HTERT RPE-1 (cell line): ENCODE results near the gene KCTD15.

Experiments
- in situ Hi-C: fragments of 300-500 bp; cut with MboI; formaldehyde crosslinking; loops from 4 replicates; pipeline ENCODE4 v1.14.3; 2020; ENCODE audit warnings: low sequenced_read_pairs

KCTD15 gene

DNA sequence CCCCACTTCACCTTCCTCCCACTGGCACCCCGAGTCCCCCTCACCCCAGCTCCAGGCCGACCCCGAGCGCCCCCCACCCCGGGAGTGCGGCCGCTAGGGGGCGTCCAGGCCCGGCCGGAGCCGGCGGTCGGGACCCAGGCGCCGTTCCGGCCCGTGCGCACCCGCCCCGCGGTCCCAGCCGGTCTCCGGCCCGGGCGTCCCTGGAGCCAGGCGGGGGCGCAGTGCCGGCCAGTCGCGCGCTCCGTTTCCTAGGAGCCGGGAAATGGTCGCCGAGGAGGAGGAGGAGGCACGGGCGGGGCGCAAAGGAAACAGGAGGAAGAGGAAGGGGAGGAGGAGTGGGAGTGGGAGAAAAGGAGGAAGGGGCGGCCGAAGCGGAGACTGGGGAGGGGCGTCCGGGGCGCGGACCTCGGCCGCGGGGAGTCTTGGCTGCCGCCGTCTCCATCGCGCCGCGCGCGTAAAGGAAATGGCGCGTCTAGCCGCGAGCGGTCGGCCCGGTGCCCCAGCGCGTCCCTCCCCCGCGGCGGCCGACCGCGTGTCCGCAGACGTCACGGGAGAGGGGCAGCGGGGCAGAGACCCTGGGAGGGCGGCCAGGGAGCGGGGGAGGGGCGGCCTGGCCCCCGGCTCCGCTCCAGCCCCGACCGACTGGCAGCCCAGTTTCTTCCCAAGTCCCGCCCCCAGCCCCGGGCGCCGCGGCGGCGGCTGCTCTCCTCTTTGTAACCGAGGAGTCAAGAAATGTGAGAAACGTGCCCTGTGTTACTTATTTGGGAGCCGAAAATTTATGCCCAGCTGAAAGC lies 1.1 kb upstream of the KCTD15 start:
- in situ Hi-C loops = no loop called here

DNA sequence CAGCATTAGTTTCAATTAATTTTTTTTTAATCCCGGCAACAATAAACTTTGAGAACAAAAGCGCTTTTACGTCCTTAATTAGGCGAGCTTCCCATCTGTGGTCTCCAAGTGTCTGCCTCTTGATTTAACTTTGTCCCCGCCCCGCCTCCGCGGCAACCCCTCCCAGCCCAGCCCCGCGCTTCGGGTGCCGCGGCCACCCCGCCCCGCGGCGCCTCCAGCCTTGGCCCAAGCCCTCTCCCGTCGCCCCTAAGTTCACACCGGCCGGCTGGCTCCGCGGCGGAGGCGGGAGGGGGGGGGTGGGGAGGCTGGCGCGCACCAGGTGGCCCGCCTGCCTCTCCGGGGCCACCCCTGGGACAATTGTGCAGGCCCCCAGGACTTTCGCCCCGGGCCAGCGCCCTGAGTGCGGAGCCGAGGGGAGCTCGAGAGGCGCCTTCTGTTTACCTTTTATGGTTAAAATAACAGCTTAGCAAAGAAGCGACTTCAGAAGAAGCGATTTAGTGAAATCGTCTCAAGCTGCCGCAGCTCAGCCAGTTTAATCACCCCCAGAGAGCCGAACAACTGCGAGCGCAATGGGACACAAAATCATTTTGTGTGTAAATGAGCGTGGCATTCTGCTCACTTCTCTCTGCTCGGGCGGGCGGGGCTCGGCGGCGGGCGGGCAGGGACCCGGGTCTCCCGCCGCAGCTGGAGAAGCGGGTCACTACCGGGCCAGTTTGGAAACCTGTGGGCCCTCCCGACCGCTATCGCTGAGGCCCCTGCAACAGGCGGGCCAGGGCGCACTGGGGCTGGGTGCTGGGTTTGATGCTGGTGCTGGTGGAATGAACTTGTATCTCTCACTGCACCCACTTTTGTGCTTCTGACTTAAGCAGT lies 1.4 kb downstream of the KCTD15 start:
- in situ Hi-C loops = no loop called here

DNA sequence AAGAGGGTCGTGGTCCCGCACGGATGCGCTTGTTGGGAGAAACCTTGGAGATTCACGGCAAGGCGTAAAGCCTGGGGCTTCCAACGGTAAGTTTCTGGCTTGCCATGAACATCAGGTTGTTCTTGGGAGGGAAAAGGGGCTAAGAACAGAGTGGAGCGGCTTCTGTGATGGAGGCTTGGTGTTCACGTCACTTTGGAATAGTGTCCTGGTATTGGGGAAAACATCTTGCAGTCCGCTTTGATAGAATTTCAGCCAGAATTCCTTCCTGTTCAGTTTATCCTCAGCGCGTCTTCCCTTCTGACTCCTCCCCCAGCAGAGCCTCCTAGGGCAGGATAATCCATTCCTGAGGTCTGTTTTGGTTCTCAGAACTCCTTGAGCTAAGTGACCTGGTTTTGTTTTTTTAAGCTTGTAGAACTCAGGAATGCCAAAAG lies 2.0 kb downstream of the KCTD15 start:
- in situ Hi-C loops = no loop called here

DNA sequence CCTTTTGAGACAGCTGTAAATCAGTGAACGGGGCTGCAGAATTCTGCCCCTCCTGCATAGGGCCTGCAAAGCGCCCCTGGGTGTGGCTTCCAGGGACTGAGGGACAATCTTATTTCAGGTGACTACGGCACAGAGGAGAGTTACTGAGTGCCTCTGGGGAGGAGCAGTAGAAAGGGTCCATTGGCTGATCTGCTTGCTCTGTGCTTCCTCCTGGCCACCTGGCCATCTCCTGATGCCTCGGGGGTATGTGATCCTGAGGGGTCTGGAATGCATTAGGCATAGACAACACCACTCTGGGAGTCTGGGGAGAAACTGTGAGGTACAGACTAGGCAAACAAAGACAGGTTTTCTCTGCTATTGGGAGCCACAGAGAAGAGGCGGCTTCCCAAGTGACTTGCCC lies 2.8 kb downstream of the KCTD15 start:
- in situ Hi-C loops = no loop called here

DNA sequence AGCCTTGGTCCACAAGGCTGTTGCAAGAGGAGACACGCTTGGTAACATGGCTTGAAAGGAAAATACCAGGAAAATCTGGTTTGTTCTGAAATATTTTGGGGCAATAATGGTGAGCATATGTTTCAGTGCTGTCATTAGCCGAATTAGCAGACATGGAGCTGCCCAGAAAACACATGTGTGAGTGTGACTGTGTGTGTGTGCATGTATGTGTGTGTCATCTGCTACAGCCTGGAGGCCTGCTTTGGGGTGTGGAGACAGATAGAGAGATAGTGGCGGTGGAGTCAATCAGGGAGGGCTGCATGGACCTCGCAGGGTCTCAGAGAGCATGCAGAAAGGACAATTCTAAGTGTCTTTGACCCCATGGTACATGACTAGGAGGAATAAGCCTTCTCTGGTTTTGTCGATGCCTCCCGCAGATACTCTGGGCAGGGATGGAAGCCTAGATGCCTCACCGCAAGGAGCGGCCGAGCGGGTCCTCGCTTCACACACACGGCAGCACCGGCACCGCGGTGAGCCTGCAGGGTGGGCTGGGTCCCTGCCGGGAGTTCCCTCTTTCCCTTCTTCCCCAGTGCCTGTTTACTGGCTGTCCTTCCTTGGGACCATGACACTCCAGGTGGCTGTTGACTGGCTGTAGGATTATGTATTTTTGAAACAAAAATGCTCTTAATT lies 3.5 kb downstream of the KCTD15 start:
- in situ Hi-C loops = no loop called here

DNA sequence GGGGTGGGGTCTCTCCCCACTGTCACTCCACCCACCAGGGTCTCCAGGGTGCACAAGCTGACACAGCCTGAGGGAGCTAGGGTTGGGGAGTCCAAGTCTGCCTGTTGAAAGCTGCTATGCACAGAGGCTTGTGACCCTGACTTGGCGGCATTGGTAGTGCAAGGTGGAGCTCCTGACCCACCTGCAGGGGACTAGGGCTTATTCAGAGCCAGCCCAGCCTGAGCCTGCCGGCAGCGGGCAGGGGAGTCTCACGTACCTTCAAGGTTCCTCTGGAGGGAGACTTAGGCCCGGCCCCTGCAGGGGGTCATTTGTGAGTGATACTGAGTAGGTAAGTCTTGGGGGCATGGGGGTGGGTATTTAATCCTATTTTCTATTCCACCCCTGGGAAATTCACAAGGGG lies 4.7 kb downstream of the KCTD15 start:
- in situ Hi-C loops = no loop called here

DNA sequence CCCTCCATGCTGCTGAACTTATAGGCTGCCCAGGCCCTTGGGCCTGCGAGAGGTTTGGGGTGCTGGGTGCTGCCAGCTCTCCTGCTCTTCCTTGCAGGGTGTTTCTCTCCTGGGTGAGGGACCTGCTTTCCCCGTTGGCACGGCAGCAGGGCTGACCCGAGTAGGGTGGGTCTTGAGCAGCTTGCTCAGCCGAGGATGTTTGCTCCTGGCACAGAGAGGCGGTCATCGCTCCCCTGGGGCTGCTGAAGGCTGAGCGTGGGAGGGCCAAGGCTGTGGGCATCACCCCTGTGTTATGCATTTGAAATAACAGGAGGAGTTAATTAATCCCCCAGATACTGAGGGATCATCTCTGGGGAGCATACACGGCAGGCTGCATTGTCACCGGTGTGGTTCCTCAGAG lies 5.3 kb downstream of the KCTD15 start:
- in situ Hi-C loops = no loop called here

DNA sequence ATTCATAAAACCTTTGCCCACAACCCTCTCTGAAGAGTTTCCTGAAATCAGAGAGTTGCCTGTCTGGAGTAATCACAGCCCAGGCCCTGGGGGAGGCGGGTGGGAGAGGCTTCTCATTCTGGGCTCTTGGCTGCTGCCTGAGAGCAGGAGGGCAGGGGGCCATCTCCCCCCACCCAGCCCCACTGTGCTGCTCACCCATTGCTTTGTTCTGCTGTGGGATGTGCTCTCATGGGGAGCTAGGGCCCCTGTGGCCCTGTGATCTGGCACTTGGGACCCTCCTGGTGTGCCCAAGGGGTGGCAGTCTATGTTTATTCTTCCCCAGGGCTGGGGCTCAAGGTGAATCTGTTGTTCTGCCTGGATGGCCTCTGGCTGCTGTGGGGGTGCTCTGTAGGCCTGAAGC lies 6.1 kb downstream of the KCTD15 start:
- in situ Hi-C loops = no loop called here

DNA sequence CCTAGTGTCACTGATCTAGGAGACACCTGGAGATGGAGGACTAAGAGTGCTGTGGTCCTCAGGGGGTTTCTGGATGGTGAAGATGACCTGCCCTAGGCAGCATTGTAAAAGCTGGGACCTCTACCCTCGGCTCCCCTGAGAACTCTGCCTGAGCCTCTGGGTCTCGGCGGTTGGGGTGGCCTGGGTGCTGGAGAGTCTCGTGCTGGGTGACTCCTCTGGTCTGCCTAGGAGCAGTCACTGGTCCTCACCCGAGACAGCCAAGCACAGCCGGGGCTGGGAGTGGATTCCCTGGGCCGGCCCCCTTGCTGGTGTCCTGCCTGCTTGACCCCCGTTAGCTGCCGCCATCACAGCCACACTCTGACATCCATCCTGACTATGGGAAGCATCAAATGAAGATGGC lies 6.7 kb downstream of the KCTD15 start:
- in situ Hi-C loops = no loop called here

DNA sequence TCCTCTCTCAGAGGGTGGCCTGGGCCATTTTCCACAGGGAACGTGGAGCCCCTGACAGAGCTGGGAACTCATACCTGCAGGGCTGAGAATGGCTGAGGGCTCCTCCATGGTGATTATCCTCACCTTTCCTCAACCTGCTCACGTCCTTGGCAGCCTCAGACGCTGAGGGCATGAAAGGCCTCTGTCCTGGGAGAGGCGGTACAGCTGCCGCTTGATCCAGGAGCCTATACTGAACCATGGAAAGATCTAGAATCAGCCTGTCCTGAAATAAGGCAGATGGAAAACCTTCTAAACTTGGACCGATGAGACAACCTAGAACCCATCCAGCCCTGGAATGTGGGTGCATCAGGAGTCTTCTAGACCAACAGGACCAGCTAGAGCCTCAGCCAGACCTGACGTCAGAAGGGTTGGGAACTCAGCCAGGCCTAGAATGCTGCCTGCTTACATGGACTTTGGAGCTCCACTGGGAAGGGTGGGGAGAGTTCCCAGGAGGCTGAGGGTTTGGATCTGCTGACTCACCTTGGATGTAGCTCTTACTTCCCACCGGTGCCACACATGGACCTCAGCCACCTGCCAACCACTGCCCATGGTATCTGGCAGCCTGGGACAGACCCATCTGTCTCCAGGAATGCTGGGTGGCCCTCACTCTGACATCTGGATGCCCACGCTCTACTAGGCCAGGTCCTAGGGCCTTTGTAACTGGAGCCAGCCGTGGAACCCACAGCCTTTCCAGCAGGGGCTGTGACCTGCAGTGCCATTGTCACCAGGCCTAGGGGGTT lies 7.5 kb downstream of the KCTD15 start:
- in situ Hi-C loops = no loop called here

DNA sequence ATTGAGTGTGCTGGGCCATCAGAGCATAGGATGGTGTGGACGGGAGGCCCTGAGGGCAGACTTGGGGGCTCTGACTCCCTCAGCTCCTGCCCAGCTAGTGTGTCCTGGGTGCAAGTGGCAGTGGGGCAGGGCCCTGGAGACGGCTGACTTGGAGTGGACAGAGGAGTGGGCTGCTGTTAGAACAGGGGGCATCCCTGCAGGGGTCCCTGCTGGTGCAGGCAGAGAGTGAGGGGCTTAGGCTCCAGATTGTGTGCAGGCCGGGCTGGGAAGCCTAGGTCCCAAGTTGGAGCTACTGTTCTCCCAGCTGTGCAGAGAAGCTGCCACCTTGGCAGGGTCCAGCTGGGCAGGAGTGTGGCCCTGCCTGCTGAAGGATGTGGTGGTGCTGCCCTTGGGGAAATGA lies 8.6 kb downstream of the KCTD15 start:
- in situ Hi-C loops = no loop called here

DNA sequence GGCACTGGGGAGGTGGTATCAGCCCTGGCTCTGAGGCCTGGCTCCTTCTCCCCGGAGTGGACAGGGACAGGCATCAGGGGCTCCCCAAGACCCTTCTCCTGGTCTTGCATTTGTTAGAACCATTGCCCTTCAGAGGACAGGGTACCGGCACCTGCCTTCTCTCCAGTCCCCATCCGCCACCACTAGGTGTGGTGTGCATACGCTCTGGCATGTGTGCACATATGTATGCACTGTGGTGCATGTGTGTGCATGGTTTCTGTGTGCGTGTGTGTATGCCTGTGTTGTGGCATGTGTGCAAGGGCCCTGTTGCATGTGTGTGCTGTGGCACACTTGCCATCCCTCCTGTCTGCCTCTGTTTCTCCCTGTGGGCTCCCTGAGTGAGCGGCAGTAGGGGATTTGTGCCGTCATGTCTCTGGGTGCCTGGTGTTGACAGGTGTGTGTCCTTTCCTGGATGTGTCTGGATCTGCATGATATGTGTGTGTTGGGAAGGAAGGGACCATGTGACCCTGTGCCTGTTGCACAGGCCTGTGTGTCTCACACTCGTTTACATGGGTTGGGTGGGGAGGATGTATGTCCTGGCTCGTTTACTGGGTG lies 9.3 kb downstream of the KCTD15 start:
- in situ Hi-C loops = no loop called here

DNA sequence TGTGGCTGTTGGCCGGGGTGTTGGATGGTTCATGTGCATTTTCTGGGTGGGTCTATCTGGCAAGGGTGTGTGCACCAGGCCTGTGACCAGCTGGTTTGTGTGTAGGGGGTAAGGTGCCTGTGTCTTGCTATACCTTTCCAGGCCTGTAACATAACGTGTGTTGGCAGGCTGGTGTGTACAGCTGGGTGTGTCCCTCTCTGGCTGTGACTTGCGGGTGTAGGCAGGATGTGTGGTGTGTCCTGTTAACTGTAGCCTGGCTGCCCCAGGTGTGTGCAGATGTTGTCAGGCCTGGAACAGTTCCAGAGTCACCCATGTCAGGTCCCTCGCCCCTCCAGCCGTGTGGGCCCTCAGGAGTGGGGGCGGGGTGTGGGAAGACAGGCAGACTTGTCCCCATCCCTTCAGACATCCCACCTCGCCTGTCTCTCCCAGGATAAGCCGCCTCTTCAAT lies 9.8 kb downstream of the KCTD15 start:
- in situ Hi-C loops = no loop called here

DNA sequence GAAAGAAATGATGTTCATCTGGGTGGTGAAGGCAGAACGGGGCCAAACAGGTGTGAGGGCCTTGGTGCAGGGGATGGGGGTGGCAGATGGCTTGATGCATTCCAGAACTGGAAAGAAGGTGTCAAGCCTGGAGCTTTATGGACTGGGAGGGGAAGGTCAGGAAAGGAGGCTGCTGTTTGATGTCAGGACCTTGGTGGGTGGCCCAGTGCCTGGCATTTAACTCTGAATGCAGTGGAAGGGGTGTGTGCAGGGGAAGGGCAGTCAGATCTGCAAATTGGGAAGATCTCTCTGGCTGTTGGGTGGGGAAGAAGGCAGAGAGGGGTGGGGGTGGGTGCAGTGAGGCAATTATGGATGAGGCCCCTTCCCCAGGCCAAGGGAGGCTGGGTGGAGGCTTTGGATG lies 11.7 kb downstream of the KCTD15 start:
- in situ Hi-C loops = no loop called here

DNA sequence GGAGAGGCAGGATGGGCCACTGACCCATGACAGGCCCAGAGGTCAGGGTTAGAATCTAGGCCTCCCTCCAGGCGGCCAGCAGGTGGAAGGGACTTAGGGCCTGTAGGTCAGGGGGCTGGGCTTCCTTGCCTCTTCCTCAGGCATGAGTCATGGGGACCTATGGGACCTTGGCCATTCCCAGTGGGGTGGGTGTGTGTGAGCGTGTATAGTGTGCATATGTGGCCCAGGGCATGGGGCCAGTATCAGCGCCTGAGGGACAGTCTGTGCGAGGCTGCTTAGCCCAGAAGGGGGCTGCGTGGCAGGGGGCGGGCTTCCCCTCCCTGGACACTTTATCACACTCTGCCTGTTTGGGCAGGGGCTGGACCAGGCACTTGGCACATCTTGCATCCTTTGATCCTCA lies 13.3 kb downstream of the KCTD15 start:
- in situ Hi-C loops = no loop called here

DNA sequence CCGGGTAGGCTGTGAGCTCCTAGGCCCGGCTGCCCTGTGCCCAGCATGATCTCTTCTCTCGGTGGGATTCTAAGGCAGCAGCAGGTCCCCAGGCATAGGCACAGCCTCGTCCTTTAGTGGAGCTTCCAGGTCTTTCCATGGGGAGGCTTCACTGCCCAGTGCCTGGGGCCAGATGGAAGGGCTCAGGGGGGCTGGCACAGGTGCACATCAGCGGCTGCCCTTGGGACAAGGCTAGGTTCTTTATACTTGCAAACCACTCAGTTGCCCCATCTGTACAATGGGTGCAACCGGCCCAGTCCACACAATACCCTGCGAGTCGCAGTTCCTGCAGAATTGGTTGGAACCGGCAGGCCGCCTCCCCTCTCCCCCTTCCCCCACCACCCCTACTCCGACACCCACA lies 14.2 kb downstream of the KCTD15 start:
- in situ Hi-C loops = no loop called here

DNA sequence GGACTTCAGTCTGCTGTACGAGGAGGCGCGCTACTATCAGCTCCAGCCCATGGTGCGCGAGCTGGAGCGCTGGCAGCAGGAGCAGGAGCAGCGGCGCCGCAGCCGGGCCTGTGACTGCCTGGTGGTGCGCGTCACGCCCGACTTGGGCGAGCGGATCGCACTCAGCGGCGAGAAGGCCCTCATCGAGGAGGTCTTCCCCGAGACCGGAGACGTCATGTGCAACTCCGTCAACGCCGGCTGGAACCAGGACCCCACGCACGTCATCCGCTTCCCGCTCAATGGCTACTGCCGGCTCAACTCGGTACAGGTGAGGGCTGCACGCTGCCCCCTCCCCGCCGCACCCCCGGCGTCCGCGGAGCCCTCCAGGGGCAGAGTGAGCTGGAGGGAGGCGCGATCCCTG lies 14.6 kb downstream of the KCTD15 start:
- in situ Hi-C loops = no loop called here

DNA sequence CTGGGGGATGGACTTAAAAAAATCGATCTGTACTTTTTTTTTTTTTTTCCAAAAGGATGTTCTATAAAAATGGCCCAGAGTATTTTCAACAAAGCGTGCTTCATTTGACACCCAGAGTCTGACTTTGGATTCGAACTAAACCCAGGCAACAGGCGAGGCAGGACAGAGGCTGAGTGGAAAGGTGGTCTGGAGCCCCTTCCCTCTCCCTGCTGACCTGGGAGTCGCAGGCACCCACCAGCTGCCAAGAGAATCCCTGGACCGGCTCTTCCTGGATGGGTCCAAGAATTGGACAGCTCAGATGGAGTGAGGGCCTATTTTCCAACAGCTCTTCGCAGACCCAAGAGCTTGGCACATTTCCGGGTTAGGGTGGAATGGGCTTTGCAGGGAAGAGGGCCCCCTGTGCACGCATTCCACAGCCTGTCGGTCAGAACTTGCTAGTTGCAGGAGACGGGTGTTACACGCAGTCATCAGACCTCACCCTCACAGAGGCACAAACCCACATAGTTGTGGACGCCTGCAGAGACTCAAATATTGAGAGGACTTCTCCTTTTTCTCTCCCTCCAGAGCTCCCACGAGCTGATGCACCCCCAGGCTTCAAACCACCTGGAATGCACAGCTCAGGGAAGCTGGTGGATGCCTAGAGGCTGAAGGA lies 15.2 kb downstream of the KCTD15 start:
- in situ Hi-C loops = no loop called here

DNA sequence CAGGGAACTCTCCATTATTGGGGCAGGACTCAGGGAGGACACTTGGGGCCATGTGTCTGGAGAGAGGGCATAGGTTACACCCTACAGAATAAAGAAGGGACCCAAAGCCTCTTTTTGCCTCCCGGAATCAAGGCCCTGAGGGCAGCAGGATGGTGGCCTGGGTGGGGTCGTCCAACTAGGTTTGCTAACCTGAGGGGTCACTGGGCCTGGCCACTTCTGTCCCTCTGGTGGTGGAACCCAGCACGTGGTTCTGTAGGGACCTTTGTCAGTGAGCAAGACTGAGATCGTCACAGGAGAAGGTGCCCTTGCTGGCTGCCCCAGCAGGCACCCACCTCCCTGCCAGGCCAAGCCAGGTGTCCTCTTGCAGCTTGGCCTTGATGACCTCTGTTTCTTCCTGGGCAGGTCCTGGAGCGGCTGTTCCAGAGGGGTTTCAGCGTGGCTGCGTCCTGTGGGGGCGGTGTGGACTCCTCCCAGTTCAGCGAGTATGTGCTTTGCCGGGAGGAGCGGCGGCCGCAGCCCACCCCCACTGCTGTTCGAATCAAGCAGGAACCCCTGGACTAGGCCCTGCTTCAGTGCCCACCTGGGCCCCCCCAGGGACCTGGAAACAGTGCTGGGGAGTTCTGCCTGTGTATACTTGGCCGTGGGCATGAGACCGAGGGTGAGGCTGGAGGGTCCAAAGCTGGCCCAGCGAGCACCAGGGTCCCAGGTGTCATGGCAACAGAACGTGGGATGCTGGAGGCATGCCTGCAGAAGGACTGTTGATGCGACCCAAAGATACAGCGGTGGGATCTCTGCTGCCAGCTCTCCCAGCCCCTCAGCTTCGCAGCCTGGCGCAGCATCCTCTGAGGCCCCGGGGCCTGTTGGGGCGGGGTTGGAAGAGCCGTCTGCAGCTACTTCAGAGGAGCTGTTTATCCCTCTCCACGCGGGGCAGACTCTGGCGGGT lies 16.0 kb downstream of the KCTD15 start:
- in situ Hi-C loops = no loop called here
